Measurements from ENCODE around the gene VPS29.

The VPS29 gene

GRCh38 chr12:110453569-110454296, 48.2 kb downstream of the VPS29 start:
- no peak for DNase-seq (ENCODE audit: low read depth)
- TF ChIP-seq CTCF (IDR thresholded peaks at IDR 0.05; ENCODE audit: low read depth, low read length, missing control alignments) = no peak
- in situ Hi-C loops (cut with HindIII; ENCODE audit: low sequenced_read_pairs) = no loop called here
- no peak overlapping the region for H3K4me3 ChIP-seq (ENCODE audit: low read depth, low read length)

GRCh38 chr12:110451263-110451662, 50.6 kb downstream of the VPS29 start:
- H3K4me3 ChIP-seq (ENCODE audit: low read depth, low read length) = no peak overlapping the region
- DNase-seq (ENCODE audit: low read depth) = no peak
- in situ Hi-C loops (cut with HindIII; ENCODE audit: low sequenced_read_pairs) = no loop called here
- TF ChIP-seq CTCF (IDR thresholded peaks at IDR 0.05; ENCODE audit: low read depth, low read length, missing control alignments) = no peak

DNA sequence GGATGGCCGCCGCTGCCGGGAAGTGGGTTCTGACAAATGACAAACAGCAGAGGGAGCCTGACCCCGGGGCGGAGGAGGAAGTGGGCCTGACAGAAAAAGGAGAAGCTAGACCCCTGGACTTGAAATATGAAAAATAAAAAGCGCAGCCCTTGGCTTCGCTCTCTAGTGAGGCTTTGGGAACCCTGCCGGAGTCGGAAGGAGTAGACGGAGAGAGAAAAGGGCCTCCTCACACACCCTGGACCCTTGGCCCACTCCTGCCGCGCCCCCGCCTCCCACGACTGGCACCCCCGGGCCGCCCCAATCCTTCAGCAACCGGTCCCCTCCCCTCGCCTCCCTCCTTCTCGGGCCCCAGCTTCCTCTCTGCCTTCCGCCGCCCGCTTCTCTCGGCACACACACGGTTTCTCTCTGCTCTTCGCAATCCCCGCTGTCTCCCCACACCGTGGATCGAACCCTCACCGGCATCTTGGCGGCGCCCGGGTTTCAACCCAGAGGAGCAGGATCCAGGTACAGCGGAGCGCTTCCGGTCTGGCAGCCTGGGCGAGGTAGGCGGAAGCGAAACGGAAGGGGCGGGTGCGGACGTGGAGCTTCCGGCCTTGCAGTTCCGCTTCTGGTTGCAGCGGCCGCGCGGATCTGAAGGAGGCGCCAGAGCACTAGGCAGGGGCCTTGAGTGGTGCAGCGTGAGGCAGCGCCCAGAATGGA, 52.0 kb downstream of the VPS29 start, which contains the start of gene ARPC3:
ARPC3 (minus strand) TSS at position 539 of the 699 bp plus-strand sequence; CDS start at position 462, 77 bp downstream.
- H3K4me3 ChIP-seq (ENCODE audit: low read depth, low read length) = peak within 1 kb of the TSS; percentile 98
- in situ Hi-C loops (cut with HindIII; ENCODE audit: low sequenced_read_pairs) = no loop called here
- peak; percentile 80 for TF ChIP-seq CTCF (IDR thresholded peaks at IDR 0.05; ENCODE audit: low read depth, low read length, missing control alignments)
- peak; percentile 87 for DNase-seq (ENCODE audit: low read depth)

DNA sequence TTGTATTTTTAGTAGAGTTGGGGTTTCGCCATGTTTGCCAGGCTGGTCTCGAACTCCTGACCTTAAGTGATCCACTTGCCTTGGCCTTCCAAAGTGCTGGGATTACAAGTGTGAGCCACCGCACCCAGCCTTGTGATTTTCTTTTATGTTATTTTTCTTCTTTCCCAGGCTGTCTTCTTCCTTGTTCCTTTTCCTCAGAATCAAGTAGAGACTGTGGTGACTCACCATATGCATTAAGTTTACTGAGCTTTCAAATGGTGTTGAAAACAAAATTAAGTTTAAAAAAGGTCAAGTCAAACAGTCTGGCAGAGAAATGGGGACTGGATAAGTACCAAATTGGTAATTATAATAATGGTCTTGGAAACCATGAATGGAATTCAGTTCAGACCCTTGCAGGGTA, 57.5 kb downstream of the VPS29 start:
- in situ Hi-C loops (cut with HindIII; ENCODE audit: low sequenced_read_pairs) = no loop called here
- no peak for TF ChIP-seq CTCF (IDR thresholded peaks at IDR 0.05; ENCODE audit: low read depth, low read length, missing control alignments)
- no peak overlapping the region for H3K4me3 ChIP-seq (ENCODE audit: low read depth, low read length)
- no peak for DNase-seq (ENCODE audit: low read depth)
